ENCODE measurements around the gene TNFRSF18. TPM values are rescaled to one million over a fixed set of nuclear protein-coding genes. Genes with fewer than 3 reads are reported as not detected.

Gene TNFRSF18
- total RNA-seq, 4 donors from 2014 or later: 0.44 to 2.8 (median 1.7) TPM; not detected in 1

DNA sequence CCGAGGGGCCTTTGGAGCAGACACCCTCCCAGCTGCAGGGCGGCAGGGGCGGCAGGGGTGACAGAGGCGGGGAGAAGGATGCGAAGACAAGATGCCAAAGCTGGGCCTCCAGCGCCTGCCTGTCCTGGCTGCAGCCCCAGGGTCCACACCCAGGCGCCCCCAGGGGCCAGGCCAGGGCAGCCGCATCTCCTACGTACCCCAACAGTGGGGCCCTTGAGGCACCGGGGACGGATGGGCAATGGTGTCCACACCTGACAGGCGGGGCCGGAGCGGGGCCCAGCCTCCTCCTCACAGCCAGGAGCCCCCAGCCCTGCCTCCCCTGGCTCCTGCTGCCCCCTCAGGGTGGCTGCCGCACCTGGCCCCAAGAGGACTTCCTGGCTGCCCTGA lies 32.8 kb upstream of the TNFRSF18 start:
- ATAC-seq (ENCODE audit: low FRiP score) (no peak), DNase-seq (ENCODE audit: low spot score) (no peak)
- no peak for TF ChIP-seq CTCF (IDR thresholded peaks at IDR 0.05)

- DNase-seq (ENCODE audit: low spot score) (no peak), ATAC-seq (ENCODE audit: low FRiP score) (no peak)
- TF ChIP-seq CTCF (IDR thresholded peaks at IDR 0.05): no peak
These were observed 32.3 kb upstream of the TNFRSF18 start for GRCh38 chr1:1238702-1239178.

GRCh38 chr1:1237874-1238701 lies 31.7 kb upstream of the TNFRSF18 start:
- ATAC-seq (ENCODE audit: low FRiP score): no peak
- DNase-seq (ENCODE audit: low spot score): no peak
- no peak for TF ChIP-seq CTCF (IDR thresholded peaks at IDR 0.05)

- DNase-seq (ENCODE audit: low spot score) (no peak), ATAC-seq (ENCODE audit: low FRiP score) (no peak)
- no peak for TF ChIP-seq CTCF (IDR thresholded peaks at IDR 0.05)
These were observed 30.8 kb upstream of the TNFRSF18 start for GRCh38 chr1:1236945-1237873.

- ATAC-seq (ENCODE audit: low FRiP score) (no peak), DNase-seq (ENCODE audit: low spot score) (no peak)
- no peak for TF ChIP-seq CTCF (IDR thresholded peaks at IDR 0.05)
These were observed 29.9 kb upstream of the TNFRSF18 start for GRCh38 chr1:1236176-1236763.

- no peak for ATAC-seq (ENCODE audit: low FRiP score)
- no peak for TF ChIP-seq CTCF (IDR thresholded peaks at IDR 0.05)
- DNase-seq (ENCODE audit: low spot score): no peak
These were observed 28.8 kb upstream of the TNFRSF18 start for GRCh38 chr1:1235016-1235744.

Measured in omental fat pad (tissue), 4 donors.